H1 (cell line): Measurements from ENCODE around the gene KRTAP29-1.

ENCODE experiments used
- CTCF ChIP-seq, 3 experiments: IDR thresholded peaks; 1 replicate in 2 of 3; 2 replicates in 1 of 3; pipeline versions ENCODE4 v1.5.1 to v1.6.1; 2011; ENCODE audit warnings: low read length in 3 of 3, mild to moderate bottlenecking in 3 of 3, inconsistent platforms in 2 of 3, low read depth in 1 of 3, moderate library complexity in 1 of 3; ENCODE audit not compliant: insufficient read depth in 1 of 3; ENCODE audit errors: control extremely low read depth in 1 of 3
- RAD21 ChIP-seq, 2 experiments: IDR thresholded peaks in 1 of 2; conservative IDR thresholded peaks in 1 of 2; 2 replicates each; pipeline ENCODE4 v1.6.1; 2011; ENCODE audit warnings: low read depth in 2 of 2, low read length in 2 of 2, improper control_type of control experiment in 1 of 2, inconsistent platforms in 1 of 2, mild to moderate bottlenecking in 1 of 2, moderate library complexity in 1 of 2

- TF ChIP-seq RAD21 (IDR thresholded peaks at IDR 0.05 in 1 of 2, conservative IDR thresholded peaks at IDR 0.05 in 1 of 2; ENCODE audit: low read depth in 2 of 2, low read length in 2 of 2) (no peak), CTCF (IDR thresholded peaks at IDR 0.05; ENCODE audit: control extremely low read depth in 1 of 3, insufficient read depth in 1 of 3, low read depth in 1 of 3, low read length in 3 of 3) (no peak)
These were observed 38.5 kb upstream of the KRTAP29-1 start for GRCh38 chr17:41340934-41341861.
